GM13977 (cell line): Measurements from ENCODE around the gene MEPE.

Source experiments
- DNase-seq: peaks from one replicate; pipeline ENCODE4 v3.0.0; 2012; ENCODE audit warnings: low spot score
- in situ Hi-C: fragments of 300-500 bp; cut with MboI; formaldehyde crosslinking; loops from one replicate; pipeline ENCODE4 v1.12.0; 2022; ENCODE audit warnings: low sequenced_read_pairs, low pct_unique_long_range_greater_than_20kb, mixed read lengths, inconsistent platforms; ENCODE audit not compliant: unreplicated experiment
- TF ChIP-seq, protein P1 (sequence below): IDR thresholded peaks from 2 replicates; pipeline ENCODE4 v1.5.1; 2012; ENCODE audit warnings: mild to moderate bottlenecking, control low read depth; ENCODE audit not compliant: insufficient read depth; ENCODE audit errors: extremely low read depth, missing control alignments

The MEPE gene, protein sequence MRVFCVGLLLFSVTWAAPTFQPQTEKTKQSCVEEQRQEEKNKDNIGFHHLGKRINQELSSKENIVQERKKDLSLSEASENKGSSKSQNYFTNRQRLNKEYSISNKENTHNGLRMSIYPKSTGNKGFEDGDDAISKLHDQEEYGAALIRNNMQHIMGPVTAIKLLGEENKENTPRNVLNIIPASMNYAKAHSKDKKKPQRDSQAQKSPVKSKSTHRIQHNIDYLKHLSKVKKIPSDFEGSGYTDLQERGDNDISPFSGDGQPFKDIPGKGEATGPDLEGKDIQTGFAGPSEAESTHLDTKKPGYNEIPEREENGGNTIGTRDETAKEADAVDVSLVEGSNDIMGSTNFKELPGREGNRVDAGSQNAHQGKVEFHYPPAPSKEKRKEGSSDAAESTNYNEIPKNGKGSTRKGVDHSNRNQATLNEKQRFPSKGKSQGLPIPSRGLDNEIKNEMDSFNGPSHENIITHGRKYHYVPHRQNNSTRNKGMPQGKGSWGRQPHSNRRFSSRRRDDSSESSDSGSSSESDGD

GRCh38 chr4:87832669-87833068 is at the start of gene MEPE:
TSS of gene MEPE (plus strand) at chr4:87832969. CDS start at chr4:87834715, 1,746 bp downstream.
- no peak for DNase-seq
- TF ChIP-seq, protein P1, sequence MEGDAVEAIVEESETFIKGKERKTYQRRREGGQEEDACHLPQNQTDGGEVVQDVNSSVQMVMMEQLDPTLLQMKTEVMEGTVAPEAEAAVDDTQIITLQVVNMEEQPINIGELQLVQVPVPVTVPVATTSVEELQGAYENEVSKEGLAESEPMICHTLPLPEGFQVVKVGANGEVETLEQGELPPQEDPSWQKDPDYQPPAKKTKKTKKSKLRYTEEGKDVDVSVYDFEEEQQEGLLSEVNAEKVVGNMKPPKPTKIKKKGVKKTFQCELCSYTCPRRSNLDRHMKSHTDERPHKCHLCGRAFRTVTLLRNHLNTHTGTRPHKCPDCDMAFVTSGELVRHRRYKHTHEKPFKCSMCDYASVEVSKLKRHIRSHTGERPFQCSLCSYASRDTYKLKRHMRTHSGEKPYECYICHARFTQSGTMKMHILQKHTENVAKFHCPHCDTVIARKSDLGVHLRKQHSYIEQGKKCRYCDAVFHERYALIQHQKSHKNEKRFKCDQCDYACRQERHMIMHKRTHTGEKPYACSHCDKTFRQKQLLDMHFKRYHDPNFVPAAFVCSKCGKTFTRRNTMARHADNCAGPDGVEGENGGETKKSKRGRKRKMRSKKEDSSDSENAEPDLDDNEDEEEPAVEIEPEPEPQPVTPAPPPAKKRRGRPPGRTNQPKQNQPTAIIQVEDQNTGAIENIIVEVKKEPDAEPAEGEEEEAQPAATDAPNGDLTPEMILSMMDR: no peak
- in situ Hi-C loops: loop anchor here (25.0 kb wide), 1 partner anchor 470 kb away; no protein-coding TSS in a partner anchor

- in situ Hi-C loops: no loop called here
- DNase-seq: no peak
- TF ChIP-seq, protein P1: no peak
Measured at GRCh38 chr4:87783781-87784180, 49.0 kb upstream of the MEPE start.

GRCh38 chr4:87785731-87786509 is 46.8 kb upstream of the MEPE start:
- in situ Hi-C loops: no loop called here
- no peak for DNase-seq
- TF ChIP-seq, protein P1: no peak

- in situ Hi-C loops: no loop called here
- TF ChIP-seq, protein P1: no peak
- DNase-seq: no peak
Measured at GRCh38 chr4:87799301-87800113, 33.3 kb upstream of the MEPE start, which contains the start of gene IBSP. TSS of gene IBSP (plus strand) at chr4:87799554. CDS start at chr4:87802362, 2,808 bp downstream.

DNA sequence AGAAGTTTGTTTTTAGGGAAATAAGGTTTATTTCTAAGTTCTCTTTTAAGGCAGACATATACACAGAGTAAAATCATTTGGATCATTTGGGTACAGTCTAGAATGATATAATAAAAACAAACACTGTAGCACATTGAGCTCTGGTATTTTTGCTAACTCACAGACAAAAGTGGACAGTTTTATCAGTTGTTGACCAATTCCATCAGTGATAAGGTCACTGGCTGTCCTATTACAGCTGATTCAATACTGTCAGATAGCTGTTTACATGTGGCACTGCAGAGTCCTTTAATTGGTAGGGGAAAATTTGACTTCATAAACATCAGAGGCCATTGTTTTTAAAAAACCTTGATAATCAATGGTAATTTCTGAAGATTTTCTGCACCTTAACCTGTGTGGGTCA is 29.9 kb upstream of the MEPE start:
- in situ Hi-C loops: no loop called here
- DNase-seq: no peak
- TF ChIP-seq, protein P1: no peak

DNA sequence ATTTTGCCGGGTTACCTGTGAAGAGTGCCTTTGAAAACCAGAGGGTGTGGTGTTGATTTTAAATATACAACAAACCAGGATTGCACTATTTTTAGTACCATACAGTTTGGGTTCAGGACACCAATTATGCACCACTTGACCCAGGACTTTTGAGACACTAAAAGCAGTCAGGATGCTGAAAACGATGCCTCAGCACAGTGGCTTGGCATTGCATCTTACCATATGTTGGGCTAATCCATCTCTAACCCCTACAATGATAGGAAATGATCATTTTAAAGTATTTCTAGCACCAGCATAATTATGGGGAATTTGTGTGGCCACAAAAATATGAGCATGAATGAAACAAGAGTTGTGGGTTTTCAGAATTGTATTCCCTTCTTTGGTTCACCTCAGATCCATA is 29.3 kb upstream of the MEPE start:
- TF ChIP-seq, protein P1: no peak
- in situ Hi-C loops: no loop called here
- no peak for DNase-seq
